ENCODE results near the gene SRSF11. TPM values are rescaled to one million over a fixed set of nuclear protein-coding genes. Genes with fewer than 3 reads are reported as not detected.

The SRSF11 gene
- total and polyA plus RNA-seq, 7 donors, result 34.2 to 248 (median 156) TPM

- Histone ChIP-seq H3K36me3 (peaks cover 0 to 15% (median 0%) of the 10 kb centered on the region in 4 donors), H3K4me1 (peaks cover 0 to 53% (median 44%) of the 10 kb centered on the region in 4 donors), H3K27ac (no peak overlapping the region), H3K9me3 (no peaks in the 10 kb centered on the region), H3K27me3 (no peaks in the 10 kb centered on the region), H3K4me3 (no peak overlapping the region)
- TF ChIP-seq POLR2A (IDR thresholded peaks at IDR 0.05) (no peak), CTCF (IDR thresholded peaks at IDR 0.05) (no peak)
- no peak for DNase-seq
- intact Hi-C loops (cut with DNase I), result no loop called here
- WGBS, 2 donors, result 74 to 76% methylated on average over 1 of the region's 1 CpG
These were observed 10.4 kb upstream of the SRSF11 start for GRCh38 chr1:70210820-70211219.

GRCh38 chr1:70211541-70211940, 9.6 kb upstream of the SRSF11 start:
- H3K27ac ChIP-seq, result no peak overlapping the region
- H3K9me3 ChIP-seq, result no peaks in the 10 kb centered on the region
- H3K36me3 ChIP-seq, result peaks cover 0 to 20% (median 0%) of the 10 kb centered on the region in 4 donors
- H3K27me3 ChIP-seq, result no peaks in the 10 kb centered on the region
- H3K4me3 ChIP-seq, result no peak overlapping the region
- peaks cover 0 to 50% (median 40%) of the 10 kb centered on the region in 4 donors for H3K4me1 ChIP-seq
- no peak for DNase-seq
- intact Hi-C loops (cut with DNase I), result no loop called here
- TF ChIP-seq CTCF (IDR thresholded peaks at IDR 0.05) (no peak), POLR2AphosphoS5 (IDR thresholded peaks at IDR 0.05) (no peak), EP300 (IDR thresholded peaks at IDR 0.05) (no peak), POLR2A (IDR thresholded peaks at IDR 0.05) (no peak)

DNA sequence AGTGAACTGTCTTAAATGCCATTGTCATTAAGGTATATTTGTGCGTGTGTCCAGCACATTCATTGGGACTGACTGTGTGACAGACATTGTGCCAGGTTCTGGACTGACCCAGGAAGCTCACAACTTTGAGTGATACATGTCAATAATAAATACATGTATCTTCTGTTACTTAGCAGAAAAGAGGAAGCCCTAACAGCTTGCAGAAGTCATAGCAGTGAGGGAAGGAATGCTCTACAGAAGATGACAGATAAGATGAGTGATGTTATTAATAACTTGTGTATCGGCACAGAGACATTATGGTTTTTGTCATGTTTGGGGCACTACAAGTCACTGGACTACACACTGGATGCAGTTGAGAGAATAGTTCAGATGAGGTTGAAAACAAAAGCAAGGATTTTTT, 1.2 kb upstream of the SRSF11 start:
- no peak for DNase-seq
- Histone ChIP-seq H3K36me3 (peaks cover 0 to 38% (median 4%) of the 10 kb centered on the region in 4 donors), H3K4me1 (peaks cover 0 to 39% (median 37%) of the 10 kb centered on the region in 4 donors), H3K4me3 (no peak overlapping the region), H3K27ac (no peak overlapping the region), H3K9me3 (no peaks in the 10 kb centered on the region), H3K27me3 (no peaks in the 10 kb centered on the region)
- intact Hi-C loops (cut with DNase I), result loop anchor here (2.0 kb wide), 2 partner anchors 13 to 135 kb away; partner anchors contain the start of gene ANKRD13C
- TF ChIP-seq EP300 (IDR thresholded peaks at IDR 0.05), result no peak
- TF ChIP-seq CTCF (IDR thresholded peaks at IDR 0.05), result no peak
- TF ChIP-seq POLR2A (IDR thresholded peaks at IDR 0.05), result no peak
- no peak for TF ChIP-seq POLR2AphosphoS5 (IDR thresholded peaks at IDR 0.05)
- 86 to 93% methylated on average over 2 of the region's 2 CpGs for WGBS, 2 donors

DNA sequence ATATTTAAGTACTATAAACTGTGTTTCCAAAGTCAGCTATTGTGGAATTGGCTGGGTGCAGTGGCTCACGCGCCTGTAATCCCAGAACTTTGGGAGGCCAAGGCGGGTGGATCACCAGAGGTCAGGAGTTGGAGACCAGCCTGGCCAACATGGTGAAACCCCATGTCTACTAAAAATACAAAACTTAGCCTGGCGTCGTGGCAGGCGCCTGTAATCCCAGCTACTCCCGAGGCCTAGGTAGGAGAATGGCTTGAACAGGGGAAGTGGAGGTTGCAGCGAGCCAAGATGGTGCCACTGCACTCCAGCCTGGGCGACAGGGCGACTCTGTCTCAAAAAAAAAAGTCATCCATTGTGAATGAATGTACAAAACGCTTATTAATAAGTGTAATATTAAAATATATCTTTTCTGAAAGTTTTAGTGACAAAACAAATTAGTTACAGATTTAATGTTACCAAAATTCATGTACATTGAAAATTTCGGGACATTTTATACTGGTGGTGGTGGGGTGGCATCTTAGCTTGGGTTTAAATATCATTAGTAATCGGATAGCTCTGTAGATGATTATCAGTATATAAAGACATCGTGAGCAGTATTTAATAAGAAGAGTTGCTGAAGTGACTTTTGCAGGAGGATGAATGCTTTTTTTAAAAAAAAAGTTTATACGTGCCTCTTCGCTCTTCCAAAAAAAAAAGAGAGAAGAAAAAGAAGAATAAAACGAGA, 503 bp upstream of the SRSF11 start:
- intact Hi-C loops (cut with DNase I), result loop anchor here (2.0 kb wide), 2 partner anchors 14 to 134 kb away; partner anchors contain the start of gene ANKRD13C
- Histone ChIP-seq H3K4me1 (peaks cover 0 to 46% (median 40%) of the 10 kb centered on the region in 4 donors), H3K9me3 (no peaks in the 10 kb centered on the region), H3K4me3 (peak overlapping the region; percentile 68 to 83 (median 73)), H3K27ac (peak overlapping the region; percentile 87 to 97 (median 96)), H3K36me3 (peaks cover 0 to 34% (median 4%) of the 10 kb centered on the region in 4 donors), H3K27me3 (no peaks in the 10 kb centered on the region)
- TF ChIP-seq CTCF (IDR thresholded peaks at IDR 0.05), result no peak
- no peak for TF ChIP-seq POLR2A (IDR thresholded peaks at IDR 0.05)
- TF ChIP-seq POLR2AphosphoS5 (IDR thresholded peaks at IDR 0.05), result no peak
- no peak for TF ChIP-seq EP300 (IDR thresholded peaks at IDR 0.05)
- 55 to 57% methylated on average over 17 of the region's 17 CpGs for WGBS, 2 donors
- no peak for DNase-seq

All from sigmoid colon (tissue), 7 donors.